GM19238 (cell line): ENCODE measurements around the gene EVX2.
A peak's percentile ranks its signal among the peaks of the same experiment; 100 is the strongest.

Source experiments
- DNase-seq: peaks from one replicate; pipeline ENCODE4 v3.0.0; 2011; ENCODE audit warnings: low spot score; ENCODE audit not compliant: insufficient read length

The EVX2 gene

DNA sequence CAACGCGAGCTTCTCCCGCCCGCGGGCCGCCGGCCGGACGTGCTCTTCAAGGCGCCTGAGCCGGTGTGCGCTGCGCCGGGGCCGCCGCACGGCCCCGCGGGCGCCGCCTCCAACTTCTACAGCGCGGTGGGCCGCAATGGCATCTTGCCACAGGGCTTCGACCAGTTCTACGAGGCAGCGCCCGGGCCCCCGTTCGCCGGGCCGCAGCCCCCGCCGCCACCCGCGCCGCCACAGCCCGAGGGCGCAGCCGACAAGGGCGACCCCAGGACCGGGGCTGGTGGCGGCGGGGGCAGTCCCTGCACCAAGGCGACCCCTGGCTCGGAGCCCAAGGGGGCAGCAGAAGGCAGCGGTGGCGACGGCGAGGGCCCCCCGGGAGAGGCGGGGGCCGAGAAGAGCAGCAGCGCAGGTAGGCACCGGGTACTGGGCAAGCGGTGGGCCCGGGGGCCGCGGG lies 24.0 kb upstream of the EVX2 start:
- DNase-seq: no peak

DNA sequence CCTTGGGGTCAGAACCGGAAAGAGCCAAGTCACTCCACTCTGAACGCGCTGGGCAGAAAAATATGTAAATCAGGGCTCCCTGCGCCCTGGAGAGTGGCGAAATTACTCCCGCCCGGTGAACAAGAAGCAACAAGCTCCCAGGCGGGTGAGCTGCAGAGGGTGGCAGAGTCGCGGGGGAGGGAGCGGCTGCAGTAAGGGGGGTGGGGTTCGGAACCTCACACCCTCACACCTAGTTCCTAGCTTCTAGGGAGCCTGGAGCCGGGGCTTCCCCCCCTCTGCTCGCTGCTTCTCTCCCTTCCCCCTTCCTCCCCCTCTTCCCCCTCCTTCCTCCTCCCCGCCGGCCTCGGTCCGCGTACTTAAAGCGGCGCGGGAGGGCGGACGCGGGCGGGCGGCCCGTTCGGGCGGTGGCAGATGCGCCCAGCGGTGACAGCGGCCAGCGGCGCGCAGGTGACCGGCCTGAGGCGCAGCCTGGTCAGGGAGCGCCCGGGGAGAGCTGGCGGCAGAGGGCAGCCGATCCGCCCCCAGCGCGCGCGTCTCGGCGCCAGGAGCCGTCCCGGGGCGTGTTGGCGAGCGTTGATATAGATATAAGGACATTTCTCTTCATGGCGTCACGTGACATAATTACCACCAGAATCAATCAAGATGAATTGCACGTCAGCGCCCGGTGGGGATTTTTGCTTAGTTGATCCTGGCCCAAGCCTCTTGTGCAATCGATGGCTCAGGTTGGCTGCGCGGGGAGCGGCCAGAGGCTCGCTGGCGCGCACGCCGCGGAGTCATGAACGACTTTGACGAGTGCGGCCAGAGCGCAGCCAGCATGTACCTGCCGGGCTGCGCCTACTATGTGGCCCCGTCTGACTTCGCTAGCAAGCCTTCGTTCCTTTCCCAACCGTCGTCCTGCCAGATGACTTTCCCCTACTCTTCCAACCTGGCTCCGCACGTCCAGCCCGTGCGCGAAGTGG lies 23.1 kb upstream of the EVX2 start, which contains the start of gene HOXD11:
HOXD11 (plus strand) TSS at position 700 of the 959 bp plus-strand sequence; CDS start at position 776, 76 bp downstream.
- no peak for DNase-seq

DNA sequence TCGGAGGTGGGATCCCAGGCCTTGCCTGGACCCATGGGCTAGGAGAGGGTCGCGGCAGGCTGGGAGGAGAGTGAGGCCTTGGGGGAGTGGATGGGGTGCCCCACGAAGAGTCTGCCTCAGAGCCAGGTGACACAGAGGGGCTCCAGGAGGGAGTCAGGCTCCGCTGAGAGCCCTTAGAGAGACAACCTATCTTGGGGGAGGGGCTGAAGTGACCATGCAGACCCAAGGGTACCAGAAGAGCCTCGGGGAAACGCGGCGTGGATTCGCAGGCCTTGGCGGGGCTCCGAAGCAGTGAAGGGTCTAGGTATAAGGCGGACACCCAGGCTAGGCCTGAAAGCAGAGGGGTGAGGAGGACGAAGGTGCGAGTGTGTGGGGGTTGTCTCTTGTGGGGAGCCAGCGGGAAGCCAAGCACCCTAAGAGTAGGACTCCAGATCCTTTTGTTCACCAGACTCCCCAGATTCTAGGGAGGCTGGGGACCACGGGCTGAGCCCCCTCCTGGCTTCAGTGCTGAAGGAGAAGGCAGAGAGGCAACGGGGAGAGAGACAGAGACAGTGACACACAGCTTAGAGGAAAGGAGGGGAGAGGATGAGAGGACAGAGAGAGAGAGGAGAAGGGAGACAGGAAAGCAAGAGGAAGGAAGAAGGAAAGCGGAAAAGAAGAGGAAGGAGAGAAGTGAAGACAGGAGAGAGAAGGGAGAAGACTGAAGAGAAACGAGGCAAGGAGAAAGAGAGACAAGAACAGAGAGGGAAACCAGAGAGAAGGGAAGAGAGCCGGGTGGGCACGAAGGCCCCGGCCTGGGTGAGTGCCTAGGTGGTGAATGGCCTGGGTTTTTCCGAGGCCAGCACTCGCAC lies 22.2 kb upstream of the EVX2 start:
- no peak for DNase-seq

DNA sequence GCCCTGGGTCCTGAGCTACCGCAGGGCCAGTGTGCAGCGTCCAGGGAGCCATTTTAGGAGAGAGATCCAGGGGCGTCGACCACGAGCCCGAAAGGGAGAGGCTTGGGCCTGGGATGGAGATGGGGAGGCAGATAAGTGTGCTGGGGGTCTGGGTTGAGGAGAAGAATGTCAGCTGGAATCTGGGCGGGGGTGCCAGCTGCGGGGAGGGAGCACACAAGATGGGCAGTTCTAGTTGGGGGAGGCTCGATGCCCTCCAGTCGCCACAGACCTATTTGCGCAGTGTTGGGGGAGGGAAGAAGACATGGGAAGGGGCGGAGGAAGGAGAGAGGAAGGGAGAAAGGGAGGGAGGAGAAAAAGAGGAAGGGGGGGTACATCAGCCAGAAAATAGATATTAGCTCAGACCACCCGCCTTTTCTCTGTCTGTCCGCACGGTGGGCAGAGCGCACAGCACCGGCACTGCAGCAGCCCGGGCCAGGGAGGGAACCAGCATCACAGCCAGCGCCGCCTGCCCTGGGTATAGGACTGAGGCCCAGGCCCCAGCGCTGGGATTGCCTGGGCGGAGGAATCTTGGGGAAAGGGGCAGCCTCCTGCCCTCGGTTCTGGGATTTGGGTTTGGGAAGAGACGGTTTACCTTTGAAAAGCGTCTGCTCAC lies 21.4 kb upstream of the EVX2 start:
- DNase-seq: no peak

DNA sequence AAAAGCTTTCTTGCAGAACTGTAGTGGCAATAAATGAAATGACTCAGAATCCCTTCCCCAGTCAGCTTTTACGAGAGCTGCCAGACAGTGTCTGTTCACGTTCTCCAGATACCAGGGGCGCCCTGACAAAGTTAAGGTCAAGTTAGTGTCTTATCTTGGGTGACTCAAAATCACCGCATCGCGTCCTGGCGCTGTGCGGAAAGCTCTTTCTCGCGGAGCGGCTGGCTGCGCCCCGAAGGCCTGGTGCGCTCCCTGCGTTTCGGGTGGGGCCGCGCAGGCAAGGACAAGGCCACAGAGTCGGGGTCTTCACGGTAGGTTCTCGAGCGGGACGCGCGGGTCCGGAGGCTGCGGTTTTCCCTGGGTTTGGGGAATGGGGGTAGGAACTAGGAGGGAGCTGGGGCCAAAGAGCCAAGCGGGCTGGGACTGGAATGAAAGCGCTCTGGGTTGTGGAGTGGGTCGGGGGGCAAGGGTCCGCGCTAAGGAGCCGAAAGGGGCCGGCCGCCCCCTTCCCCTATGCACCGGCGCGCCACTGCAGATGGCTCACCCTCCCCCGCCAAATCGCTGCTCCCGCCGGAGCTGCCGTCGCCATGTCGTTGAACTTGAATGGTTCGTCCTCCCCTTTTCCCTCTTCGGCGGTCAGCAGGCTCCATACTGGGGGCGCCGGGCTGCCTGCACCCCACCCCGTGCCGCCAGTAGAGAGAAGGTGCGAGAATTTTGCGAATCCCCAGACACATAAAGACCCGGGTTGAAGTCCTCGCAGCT lies 20.7 kb upstream of the EVX2 start:
- no peak for DNase-seq

DNA sequence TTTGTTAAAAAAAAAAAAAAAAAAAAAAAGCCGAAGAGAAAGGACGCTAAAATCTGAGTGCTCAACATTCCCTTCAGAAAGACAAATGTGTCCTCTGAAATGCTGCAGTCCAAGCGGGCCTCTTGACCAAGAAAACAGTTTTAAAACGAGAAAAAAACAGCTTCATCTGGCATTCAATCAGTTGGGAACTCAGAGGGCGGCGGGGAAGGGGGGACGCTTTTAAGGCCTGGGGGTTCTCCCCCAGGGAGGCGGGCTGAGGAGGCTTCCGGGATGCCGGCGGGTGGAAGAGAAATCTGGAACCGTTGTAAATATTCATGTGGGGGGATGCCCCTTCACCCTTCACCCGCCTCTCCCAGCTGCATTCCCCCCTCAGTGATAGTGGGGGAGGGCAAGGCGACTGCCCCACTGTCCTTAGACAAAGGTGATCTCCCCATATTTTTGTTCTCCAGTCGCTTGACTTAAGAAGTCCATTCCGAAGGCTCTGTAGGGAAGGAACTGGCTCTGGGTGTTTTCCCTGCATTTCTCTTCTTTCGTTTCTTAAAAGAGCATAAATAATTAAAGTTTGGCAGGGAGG lies 20.1 kb upstream of the EVX2 start:
- no peak for DNase-seq

DNA sequence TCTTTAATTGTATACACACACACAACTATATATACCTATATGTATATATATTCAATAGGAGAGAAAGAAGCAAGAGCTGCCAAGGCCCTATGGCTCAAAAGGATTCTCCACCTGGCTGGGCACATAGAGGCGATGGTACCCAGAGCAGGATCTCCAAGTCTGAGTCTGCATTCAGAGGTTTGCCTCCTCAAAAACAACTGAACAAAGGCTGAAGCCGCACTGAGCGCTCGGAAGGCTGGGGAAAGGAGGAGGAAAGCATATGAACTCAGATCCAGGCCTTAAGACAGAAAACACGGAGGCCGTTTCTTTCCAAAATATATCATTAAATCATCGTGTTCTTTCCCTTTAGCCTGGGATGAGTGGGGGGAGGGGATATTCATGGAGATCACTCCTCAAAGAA lies 19.4 kb upstream of the EVX2 start:
- no peak for DNase-seq

DNA sequence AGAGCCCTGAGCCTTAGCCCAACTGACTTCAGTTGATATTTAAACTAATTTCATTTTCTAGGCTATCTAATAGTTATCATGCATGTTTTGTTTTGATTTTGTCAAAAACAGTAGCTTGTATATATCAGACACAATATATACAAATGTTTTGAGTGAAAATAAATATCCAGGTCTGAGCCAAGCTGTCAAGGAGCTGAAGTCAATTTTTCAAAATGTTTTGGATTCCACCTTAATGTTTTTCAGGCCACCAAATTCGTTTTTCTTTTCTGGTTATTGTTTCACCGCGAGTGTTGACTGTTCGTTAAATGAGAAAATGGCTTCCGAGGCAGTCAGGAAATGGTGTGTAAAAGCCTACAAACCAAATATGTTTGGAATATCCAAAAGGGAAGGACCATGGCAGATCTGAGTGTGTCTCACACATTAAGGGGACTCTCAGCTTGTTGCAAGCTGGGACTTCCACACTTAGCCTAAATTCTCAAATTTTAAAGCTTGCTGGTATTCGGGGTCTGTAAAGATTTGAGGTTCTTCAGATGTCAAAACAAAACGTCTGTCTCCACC lies 18.6 kb upstream of the EVX2 start:
- no peak for DNase-seq

DNA sequence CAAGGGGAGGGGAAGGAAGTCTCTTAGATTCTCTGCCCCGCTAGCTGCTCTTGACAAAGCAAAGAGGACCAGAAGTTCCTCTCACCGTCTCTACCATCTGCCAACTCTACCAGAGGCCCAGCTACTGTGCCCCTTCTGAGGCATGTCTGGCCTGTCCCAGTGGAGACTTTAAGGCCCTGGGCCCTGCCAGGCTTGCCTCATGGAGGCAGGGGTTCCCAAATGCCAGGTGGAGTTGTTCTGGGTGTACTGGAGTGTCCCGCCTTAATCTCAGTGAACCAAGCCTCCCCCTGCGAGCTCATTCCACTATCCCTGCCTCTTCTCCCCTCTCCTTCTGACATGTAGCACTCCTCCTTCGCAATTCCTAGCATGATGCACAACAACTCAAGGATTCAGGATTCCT lies 18.1 kb upstream of the EVX2 start:
- no peak for DNase-seq

DNA sequence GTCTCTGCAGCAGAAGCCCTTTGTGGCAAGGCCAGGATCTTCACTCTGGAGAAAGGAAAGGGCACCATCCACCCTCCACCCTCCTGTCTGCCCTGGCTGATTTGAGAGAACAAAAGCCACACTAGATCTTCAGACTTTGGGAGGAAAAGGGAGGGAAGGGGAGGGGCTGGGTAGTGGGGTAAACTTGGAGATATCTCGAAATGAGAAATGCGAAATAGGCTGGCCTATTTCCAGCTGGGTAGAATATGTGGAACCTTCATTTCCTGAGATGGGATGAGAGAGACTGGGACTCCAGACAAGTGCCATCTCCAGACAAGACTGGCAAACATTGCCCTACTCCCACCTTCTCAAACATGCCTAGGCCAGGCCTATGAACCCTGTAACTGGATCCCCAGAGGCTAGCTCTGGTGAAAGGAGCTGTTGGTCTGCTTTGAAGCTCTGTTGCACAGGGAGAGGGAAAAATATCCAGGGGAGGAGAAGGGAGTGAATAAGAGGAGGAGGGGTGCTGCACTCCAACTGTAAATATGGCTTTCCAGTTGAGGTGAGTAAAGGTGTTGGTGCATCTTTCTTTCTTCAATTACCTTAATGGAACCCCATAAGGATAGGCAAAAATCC lies 17.6 kb upstream of the EVX2 start:
- DNase-seq: no peak

DNA sequence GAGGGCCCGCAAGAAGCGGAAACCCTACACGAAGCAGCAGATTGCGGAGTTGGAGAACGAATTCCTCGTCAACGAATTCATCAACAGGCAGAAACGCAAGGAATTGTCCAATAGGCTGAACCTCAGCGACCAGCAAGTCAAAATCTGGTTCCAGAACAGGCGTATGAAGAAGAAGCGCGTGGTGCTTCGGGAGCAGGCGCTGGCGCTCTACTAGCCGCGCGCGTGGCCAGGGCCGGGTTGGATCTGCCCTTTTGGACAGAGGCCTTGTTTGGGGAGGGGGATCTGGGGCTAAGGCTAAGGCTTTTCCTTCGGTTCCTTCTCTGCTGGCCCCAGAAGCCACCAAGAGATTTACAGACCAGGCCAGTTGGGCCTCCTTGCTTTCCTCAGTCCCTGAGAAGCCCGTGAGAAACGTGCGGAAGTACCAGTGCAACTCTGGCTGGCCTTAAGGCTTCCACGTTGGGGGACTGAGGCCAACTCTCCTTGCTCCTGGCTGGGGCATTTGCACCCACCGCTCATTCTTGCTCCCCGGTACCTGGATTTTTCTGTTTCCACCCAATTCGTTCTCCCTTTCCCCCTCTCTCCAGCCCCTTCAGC lies 16.9 kb upstream of the EVX2 start:
- DNase-seq: no peak

DNA sequence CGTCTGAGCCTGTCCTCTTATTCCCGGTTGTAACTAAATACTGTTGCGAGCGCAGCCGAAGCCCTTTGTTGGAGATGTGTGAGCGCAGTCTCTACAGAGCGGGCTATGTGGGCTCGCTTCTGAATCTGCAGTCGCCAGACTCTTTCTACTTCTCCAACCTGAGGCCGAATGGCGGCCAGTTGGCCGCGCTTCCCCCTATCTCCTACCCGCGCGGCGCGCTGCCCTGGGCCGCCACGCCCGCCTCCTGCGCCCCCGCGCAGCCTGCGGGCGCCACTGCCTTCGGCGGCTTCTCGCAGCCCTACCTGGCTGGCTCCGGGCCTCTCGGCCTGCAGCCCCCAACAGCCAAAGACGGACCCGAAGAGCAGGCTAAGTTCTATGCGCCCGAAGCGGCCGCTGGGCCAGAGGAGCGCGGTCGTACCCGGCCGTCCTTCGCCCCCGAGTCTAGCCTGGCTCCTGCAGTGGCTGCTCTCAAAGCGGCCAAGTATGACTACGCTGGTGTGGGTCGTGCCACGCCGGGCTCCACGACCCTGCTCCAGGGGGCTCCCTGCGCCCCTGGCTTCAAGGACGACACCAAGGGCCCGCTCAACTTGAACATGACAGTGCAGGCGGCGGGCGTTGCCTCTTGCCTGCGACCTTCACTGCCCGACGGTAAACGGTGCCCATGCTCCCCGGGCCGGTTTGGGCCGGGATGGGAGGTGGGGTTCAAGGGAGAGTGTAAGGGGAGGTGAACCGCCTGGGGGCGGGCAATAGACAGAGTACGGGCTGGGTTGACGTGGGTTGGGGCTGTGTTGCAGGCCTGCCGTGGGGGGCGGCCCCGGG lies 16.2 kb upstream of the EVX2 start, which contains the start of gene HOXD12:
HOXD12 (plus strand) TSS at position 68 of the 819 bp plus-strand sequence; CDS start at position 75, 7 bp downstream.
- DNase-seq: no peak

DNA sequence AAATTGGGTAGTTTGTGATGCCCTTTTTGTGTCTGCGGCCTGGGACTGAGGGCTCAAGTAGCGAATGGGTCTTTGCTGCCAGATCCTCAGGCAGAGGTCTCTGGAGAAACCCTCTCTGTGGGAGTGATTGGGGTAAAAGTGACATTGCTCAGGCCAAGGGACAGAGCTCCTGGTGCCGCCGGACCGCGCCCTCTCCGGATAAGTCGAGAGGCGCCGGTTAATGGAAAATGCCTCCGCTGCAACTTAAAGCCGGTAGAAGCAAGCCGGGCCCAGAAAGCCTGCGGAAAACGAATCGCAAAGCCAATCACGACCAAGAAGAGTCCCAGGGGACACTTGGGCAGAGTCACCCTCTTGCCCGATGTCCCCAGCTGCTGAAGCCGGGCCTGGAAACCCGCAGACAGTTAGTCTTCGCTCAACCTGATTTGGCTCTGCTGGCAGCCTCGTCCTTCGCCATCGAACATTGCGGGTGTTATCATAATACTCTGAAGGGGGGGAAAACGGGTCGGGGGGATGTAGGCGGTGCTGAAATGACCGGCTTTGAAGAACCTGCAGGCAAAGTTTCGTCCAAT lies 15.5 kb upstream of the EVX2 start:
- DNase-seq: no peak

DNA sequence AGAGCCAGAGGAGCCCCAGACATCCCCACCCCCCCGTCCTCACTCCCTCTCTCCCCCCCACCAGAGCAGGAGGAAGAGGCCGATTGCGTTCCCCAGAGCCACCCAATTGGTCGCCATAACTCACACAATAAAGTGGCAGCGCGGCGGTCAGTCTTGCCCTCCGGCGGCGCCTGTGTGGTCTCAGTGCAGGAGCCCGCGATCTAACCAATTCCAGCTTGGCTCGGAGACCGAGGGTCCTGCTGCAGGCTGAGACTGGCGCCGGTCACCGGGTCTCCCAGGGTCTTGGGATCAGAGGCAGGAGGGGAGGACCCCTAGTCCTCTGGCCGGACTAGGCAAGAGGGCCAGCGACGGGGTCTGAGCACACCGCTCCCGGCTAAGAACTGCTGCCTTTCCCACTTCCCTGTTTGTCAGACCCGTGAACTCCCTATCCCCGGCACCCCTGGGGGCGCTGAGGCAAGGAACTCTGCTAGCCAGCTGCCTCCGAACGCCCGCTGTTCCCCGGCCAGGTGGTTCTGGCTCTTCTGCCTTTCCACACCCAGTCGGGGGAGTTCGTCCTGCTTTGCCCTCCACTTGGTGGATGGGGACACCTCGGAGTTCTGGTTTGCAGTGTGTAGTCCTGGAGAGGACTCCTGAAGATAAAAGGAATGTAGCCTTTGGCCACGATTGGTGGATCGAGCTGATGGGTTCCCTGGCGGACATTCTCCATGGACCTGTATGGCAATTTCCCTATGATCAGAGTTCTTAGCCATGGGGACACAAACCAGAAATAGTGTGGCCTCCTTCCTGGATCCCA lies 14.8 kb upstream of the EVX2 start:
- no peak for DNase-seq

DNA sequence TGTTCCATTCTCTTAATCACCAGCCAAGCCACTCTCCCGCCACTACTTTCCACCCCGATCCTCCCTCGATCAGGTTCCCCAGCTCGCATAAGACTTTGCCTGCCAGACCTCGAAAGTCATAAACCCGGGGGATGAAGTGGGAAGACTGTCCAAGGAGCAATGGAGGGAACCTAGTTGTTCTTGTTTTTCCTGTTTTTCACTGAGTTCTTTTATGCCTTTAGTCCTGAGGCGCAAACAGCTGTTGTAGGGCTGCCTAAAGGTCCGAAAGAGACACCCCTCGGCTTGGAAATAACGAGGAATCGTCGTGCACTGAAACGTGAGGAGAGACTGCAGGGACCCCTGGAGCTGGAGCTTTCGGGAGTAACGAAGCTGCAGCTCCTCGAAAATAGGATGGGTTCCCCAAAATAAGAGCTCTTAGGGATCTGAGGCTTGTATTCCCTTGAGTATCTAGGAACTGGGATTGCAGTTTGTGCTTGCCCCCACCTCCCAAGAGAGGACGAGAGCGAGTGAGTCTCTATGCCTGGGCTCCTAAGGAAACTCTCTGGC lies 14.1 kb upstream of the EVX2 start:
- DNase-seq: no peak

DNA sequence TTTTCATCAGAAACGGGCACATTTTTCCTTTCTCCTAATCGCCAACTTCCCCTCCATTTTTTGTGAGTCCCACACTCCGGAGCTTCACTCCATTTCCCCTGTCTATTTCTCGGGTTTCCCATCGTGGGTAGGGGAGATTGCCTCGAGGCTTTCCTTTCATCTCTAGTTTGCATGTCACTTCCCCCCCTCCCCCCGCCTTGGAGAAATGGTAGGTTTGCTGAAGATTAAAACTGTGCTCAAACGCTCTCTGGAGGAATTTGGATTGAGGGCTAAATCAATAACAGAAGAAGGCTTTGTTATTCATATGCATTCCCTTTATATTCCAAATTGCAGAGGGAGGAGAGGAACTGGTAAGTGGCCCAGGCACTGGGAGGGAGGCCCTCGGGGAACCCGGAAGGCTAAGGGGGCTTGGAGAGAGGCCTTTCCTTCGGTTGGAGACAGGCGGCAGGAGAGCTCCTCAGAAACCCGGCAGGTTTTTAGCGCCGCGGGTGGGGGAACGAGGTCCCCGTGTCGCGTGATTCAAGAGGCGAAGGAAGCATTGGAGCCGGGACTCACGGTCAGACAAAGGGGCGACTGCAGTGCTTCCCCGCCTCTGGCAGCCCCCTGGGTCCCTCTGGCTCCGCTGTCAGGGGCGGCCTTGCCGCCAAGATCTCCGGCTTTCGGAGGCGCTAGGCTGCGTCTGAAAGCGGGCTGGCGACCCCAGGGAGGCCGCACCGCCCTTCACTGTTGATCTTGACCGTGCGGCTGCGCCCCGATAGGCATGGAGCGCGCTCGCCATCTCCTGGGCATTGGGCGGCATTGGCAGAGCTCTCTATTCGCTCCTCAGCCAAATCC lies 13.4 kb upstream of the EVX2 start:
- DNase-seq: peak; percentile 75
